GM19395 (cell line): ENCODE results near the gene YWHAE.
"Not testable (repeated sequence)": the region's sequence is repeated elsewhere in the genome, so short reads cannot be mapped to it uniquely, and the experiment has no call there.

ENCODE experiments used
- ATAC-seq: cut with Tn5 transposase; IDR thresholded peaks from one replicate; pipeline ENCODE4 v1.9.1; 2021; ENCODE audit warnings: mild to moderate bottlenecking, moderate library complexity; ENCODE audit not compliant: unreplicated experiment

The YWHAE gene

DNA sequence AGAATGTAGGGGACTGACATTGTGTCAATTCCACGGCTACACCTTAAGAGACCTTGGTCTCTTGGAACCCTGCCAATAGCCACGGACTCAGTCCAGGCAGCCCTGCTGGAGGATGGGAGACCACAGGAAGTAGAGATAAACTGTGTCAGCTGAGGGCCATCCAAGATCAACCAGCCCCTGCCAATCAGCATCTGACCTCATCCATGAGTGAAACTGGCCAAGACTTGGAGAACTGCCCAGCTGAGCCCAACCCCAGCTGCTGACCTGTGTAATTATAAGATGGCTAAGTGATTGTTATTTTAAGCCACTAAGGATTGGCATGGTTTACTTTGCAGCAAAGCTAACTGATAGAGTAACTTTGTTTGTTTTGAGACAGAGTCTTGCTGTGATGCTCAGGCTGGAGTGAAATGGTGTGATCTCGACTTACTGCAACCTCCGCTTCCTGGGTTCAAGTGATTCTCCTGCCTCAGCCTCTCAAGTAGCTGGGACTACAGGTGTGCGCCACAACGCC is 13.3 kb upstream of the YWHAE start:
- no peak for ATAC-seq

DNA sequence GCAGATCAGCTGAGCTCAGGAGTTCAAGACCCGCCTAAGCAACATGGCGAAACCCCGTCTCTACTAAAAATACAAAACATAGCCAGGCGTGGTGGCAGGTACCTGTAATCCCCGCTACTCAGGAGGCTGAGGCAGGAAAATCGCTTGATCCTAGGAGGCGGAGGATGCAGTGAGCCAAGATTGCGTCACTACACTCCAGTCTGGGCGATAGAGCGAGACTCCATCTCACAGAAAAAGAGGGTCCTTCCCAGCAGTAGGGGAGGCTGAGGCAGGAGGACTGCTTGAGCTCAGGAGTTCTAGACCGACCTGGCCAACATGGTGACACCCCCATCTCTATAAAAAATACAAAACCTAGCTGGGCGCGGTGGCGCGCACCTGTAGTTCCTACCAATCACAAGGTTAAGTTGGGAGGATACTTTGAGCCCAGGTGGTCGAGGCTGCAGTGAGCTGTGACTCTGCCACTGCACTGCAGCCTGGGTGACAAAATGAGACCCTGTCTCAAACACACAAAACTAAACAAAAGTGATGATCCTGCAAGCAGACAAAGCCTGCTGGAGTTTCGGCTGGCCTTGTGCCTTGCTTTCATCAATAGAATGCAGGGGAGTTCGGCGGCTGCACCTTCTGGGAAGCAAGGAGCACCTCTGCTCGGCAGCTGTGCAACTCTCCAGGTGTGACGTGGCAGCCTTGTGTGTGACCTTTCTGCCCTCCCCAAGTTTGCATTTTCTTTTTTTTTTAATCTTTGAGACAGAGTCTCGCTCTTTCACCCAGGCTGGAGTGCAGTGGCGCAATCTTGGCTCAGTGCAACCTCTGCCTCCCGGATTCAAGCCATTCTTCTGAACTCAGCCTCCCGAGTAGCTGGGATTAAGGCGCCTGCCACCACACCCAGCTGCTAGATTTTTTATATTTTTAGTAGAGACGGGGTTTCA is 12.4 kb upstream of the YWHAE start:
- no peak for ATAC-seq

DNA sequence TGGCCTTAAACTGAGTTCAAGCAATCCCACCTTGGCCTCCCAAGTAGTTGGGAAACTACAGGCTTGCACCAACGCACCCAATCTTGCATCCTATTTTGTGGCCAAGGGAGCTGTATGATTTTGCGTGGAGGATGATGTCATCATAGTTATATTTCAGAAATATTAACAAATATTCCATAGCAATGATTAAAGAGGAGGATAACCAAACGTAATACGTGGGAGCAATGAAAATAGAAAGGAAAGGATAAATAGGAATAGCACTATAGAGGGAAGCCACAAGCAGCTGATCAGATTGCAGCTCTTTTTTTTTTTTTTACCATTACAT is 2.2 kb upstream of the YWHAE start:
- ATAC-seq = no peak

DNA sequence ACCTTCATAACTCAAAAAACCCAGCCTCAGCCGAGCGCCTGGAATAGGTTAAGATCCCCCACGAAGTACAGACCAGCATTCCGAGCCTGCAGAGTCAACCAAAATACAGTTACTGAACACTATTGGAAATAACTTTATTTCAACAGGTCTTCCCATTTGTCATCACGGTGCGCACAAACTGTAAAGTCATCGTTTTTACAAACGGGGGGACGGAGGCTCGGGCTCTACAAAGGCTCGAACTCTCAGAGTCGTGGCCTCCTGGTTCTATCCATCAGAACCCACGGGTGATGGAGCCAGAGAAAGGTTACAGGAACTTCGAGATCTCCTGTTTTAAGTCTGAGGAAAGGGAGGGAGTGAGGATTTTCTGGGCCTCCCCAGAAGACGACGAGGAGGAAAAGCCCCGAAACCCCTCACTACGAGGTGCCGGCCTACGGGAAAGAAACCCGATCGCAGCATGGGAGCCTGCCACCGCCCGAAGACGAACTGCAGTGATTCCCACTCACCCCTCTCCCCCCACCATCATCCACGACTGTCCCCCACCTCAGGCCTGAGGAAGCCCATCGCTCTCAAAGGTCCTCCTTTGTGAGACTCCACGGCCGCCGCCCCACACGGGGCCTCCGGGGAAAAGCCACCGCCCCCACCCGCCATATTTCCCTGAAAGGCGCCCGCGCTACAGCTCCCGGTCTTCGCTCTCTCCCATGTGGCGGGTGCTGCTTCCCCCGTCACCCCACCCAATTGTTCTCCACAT is 917 bp downstream of the YWHAE start:
- peak; percentile 10 for ATAC-seq

DNA sequence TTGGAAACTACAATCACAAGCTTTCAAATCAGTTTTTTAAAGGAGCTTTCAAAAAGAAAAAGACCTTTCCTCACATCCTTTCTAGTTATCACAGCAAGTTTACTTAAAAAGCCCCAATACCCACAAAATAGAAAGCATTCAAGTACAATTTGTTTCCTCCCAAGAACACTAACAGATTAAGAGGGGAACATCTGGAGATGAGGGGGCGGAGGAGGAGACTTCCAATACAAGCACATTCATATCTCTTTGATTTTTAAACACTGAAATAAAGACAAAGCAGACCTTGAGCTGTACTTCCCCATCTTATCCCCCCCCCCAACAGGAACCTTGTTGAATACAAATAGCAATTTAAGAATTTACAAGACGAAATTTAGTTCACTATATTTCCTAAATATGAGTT is 2.0 kb downstream of the YWHAE start:
- ATAC-seq = no peak

DNA sequence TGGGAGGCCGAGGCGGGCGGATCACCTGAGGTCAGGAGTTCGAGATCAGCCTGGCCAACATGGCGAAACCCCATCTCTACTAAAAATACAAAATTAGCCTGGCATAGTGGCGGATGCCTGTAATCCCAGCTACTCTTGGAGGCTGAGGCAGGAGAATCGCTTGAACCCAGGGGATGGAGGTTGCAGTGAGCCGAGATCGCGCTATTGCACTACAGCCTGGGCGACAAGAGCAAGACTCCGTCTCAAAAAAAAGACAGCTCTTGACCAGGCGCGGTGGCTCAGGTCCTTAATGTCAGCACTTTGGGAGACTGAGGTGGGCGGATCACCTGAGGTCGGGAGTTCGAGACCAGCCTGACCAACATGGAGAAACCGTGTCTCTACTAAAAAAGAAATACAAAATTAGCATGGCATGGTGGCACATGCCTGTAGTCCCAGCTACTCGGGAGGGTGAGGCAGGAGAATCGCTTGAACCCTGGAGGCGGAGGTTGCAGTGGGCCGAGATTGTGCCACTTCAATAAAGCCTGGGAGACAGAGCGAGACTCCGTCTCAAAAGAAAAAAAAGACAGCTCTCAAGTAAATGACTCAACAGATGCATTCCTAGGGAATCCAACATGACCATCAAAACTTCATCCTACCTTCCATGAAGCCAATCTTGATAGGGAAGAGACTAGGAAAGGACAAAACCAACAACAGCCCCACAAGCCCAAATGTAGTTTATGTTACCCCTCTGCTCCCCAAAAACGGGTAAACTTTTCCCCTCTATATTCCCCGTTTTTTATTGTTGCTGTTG is 4.0 kb downstream of the YWHAE start:
- ATAC-seq = not testable (repeated sequence)

DNA sequence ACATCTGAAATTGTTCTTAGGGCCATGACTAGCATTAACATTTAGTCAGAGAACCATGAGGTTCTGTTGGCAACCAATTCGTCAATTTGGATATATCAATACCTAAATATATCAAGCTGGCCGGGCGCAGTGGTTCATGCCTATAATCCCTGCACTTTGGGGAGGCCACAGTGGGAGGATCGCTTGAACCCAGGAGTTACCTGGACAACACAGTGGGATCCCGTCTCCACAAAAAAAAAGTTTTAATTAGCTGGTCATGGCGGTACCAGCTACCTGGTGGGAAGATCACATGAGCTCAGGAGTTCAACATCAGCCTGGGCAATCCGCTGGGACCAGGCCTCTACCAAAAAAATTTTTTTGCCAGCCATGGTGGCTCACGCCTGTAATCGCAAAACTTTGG is 8.4 kb downstream of the YWHAE start:
- no peak for ATAC-seq

DNA sequence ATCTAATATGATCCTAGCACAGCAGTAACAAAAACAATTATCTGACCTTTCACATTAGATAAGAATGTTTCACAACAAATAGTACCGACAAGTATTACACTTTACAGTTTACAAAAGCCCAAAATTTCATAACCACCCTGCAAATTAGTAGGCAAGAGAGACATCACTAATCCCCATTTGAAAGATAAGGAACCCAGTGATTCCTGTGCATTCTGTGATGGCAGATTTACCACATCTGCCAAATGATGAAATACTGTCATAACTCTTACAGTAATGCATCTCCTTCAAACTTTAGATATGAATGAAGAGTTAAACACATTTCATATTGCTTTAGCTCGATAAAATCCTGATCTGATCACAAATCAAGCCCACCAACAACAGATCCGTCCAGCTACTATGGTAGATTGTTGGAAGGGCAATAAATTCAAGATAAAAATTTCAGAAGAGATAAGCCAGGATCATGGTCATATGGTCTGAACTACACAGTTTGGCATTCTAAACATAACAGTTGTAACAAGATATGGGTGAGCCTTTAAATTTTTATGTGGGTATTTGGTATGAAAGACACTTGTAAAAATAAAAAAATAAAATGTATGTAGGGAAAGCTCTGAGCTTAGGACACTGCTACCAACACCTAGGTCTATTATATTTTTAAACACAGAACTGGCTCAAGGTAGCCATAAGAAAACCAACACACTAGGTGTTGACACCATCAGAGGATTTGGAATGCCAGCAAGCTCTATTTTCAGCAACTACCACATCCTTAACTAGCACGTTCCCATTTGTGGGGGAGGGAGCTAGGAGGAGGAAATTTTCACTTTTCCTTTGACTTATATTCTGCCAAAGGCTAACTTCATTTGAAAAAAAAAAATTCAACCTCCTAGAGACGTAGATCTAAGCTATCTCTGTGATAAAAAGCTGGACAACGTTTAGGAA is 9.3 kb downstream of the YWHAE start:
- ATAC-seq = no peak

DNA sequence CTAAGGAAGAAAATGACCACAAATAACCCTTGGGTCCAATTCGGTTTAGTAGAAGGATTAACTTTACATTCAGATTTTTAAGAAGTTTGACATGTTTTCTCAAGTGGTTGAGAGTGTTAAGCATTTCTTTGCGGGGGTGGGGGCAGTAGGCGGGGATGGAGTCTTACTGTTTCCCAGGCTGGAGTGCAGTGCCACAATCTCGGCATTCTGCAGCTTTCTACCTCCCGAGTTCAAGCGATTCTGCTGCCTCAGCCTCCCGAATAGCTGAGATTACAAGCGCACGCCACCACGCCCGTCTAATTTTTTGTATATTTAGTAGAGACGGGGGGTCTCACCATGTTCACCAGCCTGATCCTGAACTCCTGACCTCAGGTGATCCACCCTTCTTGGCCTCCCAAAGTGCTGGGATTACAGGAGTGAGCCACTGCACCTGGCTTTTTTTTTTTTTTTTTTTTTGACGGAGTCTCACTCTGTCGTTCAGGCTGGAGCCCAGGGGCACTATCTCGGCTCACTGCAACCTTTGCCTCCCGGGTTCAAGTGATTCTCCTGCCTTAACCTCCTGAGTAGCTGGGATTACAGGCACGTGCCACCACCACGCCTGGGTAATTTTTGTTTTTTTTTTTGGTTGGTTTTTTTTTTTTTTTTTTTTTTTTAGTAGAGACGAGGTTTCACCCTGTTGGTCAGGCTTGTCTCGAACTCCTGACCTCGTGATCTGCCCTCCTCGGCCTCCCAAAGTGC is 12.4 kb downstream of the YWHAE start:
- ATAC-seq = not testable (repeated sequence)

DNA sequence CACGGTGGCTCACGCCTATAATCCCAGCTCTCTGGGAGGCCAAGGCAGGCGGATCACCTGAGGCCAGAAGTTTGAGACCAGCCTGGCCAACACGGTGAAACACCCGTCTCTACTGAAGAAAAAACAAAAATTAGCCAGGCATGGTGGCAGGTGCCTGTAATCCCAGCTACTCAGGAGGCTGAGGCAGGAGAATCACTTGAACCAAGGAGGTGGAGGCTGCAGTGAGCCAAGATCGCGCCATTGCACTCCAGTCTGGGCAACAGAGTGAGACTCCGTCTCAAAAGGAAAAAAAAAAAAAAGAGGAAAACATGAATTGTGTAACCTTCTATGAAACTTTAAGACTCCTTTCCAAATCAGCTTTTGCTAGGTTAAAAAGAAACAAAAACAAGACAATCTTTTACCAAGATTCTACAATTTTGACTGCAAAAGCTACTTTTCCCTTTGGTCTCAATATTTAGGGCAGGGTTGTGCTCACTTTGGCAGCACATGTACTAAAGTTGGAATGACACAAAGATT is 13.3 kb downstream of the YWHAE start:
- not testable (repeated sequence) for ATAC-seq

DNA sequence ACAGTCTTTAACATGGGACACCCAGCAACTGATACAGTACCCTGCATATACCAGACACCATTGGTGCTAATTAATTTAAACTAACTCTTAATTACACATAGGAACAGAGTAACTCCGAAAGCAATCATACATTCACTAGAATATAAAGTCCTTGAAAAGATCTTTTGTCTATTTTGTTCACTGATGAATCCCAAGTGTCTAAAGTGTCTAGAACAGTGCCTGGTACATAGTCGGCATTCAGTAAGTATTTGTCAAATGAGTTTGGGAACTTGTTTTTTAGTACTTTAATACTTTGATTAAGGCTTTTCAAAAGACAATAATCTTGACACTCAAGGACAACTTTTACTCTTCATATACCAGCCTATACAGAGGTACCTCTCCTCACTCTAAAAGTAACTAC is 13.8 kb downstream of the YWHAE start:
- no peak for ATAC-seq

DNA sequence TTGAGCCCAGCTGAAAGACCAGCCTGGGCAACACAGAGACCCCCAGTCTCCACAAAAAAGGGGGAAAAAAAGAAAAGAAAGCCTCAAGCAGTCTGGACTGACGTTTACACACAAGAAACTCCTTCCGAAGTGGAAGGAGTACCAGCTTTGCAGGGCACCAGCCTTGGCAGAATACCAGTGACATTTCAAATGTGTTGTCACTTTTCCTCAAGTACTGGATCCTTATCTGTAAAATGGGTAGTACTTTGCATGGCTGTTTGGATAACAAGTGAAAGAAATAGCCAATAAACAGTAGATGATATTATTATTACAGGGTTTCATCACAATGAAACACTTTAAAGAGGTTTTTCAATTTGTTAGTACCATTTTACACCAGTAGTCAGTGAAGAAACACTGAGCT is 14.2 kb downstream of the YWHAE start:
- ATAC-seq = no peak

DNA sequence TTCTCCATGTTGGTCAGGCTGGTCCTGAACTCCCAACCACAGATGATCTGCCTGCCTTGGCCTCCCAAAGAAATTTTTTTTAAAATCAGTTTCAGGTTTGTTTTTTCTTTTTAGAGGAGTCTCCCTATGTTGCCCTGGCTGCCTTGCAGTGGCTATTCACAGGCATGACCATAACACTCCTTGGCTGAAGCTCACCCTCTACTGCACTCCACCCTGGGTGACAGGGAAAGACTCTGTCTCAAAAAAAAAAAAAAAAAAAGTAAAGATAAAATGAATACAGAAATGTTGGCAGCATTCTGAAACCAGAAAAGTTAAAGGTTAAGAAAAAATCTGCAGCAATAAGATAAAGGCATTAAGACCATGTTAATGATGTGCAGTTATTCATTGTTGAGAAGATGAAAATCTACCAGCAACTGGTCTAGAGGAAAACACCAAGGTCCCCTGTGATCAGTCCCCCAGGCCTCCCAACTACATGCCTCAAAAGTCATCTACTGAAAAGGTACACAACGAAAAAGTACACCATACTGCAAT is 15.1 kb downstream of the YWHAE start:
- no peak for ATAC-seq

DNA sequence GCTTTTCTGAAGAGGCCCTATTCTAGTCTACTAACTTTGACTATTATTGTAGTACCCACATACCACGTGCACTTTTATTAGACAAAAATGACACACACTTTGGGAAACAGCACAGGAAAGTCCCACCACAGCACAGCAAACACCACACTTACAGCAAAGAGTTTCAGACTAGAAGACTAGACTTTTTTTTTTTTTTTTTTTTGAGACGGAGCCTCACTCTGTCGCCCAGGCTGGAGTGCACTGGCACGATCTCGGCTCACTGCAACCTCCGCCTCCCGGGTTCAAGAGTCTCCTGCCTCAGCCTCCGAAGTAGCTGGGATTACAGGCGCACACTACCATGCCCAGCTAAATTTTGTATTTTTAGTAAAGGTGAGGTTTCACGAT is 20.1 kb downstream of the YWHAE start:
- no peak for ATAC-seq

DNA sequence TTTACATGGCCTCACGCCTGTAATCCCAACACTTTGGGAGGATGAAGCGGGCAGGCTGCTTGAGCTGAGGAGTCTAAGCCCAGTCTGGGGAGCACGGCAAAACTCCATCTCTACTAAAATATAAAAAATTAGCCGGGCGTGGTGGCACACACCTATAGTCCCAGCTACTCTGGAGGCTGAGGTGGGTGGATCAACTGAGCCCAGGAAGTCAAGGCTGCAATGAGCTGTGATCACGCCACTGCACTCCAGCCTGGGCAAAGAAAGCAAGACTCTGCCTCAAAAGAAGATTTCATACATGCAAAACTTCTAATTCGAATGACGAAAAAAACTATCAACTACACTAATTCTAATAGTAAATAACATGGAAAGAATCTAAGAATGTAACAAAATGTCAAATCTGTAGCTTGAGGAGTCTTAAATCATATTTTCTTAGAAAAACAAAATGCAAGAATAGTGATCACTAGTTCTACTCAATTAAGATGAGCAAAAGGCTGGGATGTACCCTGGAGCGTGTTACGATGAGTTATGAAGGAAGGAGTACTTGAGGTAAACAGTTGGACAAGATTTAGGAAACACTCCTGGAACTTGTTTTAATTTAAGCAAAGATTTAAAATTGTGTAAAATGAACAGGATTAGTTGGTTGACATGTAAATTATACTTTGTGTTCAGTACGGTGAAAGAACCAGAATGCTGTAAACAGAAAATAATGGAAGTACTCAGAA is 20.7 kb downstream of the YWHAE start:
- no peak for ATAC-seq

DNA sequence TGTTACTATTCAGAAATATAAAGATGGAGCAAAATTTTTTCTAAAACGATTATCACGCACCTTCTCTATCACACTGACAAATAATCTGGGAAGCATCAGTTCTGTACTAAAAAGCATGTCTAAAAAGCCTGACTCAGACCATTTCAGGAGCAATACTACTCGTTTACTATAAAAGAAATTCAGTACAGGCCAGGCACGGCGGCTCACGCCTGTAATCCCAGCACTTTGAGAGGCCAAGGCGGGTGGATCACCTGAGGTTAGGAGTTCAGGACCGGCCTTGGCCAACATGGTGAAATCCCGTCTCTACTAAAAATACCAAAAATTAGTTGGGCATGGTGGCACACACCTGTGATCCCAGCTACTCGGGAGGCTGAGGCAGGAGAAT is 21.6 kb downstream of the YWHAE start:
- ATAC-seq = not testable (repeated sequence)

DNA sequence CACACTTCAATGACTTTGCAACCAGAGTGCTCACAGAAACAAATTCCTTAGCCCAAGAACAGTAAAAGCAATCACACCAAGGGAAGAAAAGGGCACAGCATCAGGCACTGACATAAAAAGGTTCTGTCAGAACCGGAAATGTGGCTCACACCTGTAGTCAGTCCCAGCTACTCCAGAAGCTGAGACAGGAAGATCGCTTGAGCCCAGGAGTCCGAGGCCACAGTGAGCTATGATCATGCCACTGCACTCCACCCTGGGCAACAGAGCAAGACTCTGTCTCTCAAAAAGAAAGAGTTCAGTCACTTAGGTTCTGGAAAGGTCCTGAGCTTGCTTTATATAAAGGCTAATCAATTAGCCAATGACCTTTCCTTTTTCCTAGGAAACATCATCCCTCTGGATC is 22.7 kb downstream of the YWHAE start:
- no peak for ATAC-seq

DNA sequence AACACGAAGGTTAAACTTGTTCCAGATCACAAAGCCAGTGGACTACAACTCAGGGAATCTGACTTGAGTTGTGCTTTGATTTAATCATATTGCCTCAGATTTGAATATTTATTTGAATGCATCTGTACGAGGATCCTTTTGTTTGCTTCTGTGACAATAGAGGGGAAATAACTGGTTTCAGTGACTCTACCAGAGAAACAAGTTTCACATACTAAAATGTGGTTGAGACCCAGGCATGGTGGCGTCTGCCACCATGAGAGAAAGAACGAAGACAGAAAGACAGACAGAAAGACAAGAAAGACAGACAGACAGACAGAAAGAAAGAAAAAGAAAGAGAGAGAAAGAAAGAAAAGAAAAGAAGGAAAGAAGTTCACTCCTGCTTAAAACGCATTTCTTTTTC is 24.0 kb downstream of the YWHAE start:
- ATAC-seq = no peak
